DOHH2 (cell line): ENCODE data around the gene SYTL2.

ENCODE experiments used
- H3F3A ChIP-seq: fragments of 200-600 bp; sonication (generic), shearing (Covaris generic); 2 replicates; pipeline ENCODE4 v1.6.0; 2016; ENCODE audit warnings: antibody characterized with exemption, mild to moderate bottlenecking; ENCODE audit not compliant: control insufficient read depth, insufficient read depth
- H3K27ac ChIP-seq: fragments of 200-600 bp; sonication (generic); 2 replicates; pipeline ENCODE4 v1.5.1; 2014; ENCODE audit warnings: low read depth, mild to moderate bottlenecking, low read length, moderate library complexity
- H3K27me3 ChIP-seq: fragments of 200-600 bp; sonication (generic); 2 replicates; pipeline ENCODE4 v1.6.1; 2014; ENCODE audit warnings: mild to moderate bottlenecking, low read length, mixed read lengths; ENCODE audit not compliant: control insufficient read depth
- H3K36me3 ChIP-seq: fragments of 200-600 bp; sonication (generic); 2 replicates; pipeline ENCODE4 v1.6.1; 2014; ENCODE audit warnings: mild to moderate bottlenecking, low read length, moderate library complexity, mixed read lengths; ENCODE audit not compliant: control insufficient read depth
- H3K4me1 ChIP-seq: fragments of 200-600 bp; sonication (generic); 2 replicates; pipeline ENCODE4 v1.6.1; 2014; ENCODE audit warnings: mild to moderate bottlenecking, low read length, mixed read lengths; ENCODE audit not compliant: control insufficient read depth
- H3K4me2 ChIP-seq: fragments of 200-600 bp; sonication (generic); 2 replicates; pipeline ENCODE4 v1.6.0; 2014; ENCODE audit warnings: mild to moderate bottlenecking, low read length, moderate library complexity
- H3K4me3 ChIP-seq: fragments of 200-600 bp; sonication (generic); 2 replicates; pipeline ENCODE4 v1.5.1; 2014; ENCODE audit warnings: mild to moderate bottlenecking, low read length, mixed read lengths
- H3K79me2 ChIP-seq: fragments of 200-600 bp; sonication (generic); 2 replicates; pipeline ENCODE4 v1.6.1; 2014; ENCODE audit warnings: mild to moderate bottlenecking, low read length, mixed read lengths; ENCODE audit not compliant: control insufficient read depth
- H3K9me2 ChIP-seq: fragments of 200-600 bp; sonication (generic); replicated peaks from 2 replicates; pipeline ENCODE4 v1.6.1; 2014; ENCODE audit warnings: mild to moderate bottlenecking, low read length, mixed read lengths; ENCODE audit not compliant: control insufficient read depth
- H3K9me3 ChIP-seq: fragments of 200-600 bp; sonication (generic); 2 replicates; pipeline ENCODE4 v1.6.1; 2014; ENCODE audit warnings: antibody characterized with exemption, low read length, mixed read lengths; ENCODE audit not compliant: control insufficient read depth, insufficient read depth
- H4K20me1 ChIP-seq: fragments of 200-600 bp; sonication (generic); 2 replicates; pipeline ENCODE4 v1.6.0; 2014; ENCODE audit warnings: low read depth, mild to moderate bottlenecking, antibody characterized with exemption, low read length, moderate library complexity; ENCODE audit not compliant: control insufficient read depth, insufficient read depth
- CTCF ChIP-seq: fragments of 200-600 bp; sonication (generic); IDR thresholded peaks from one replicate; pipeline ENCODE4 v1.5.1; 2014; ENCODE audit warnings: antibody characterized with exemption, mild to moderate bottlenecking, low read depth, low read length; ENCODE audit not compliant: poor library complexity, severe bottlenecking
- EZH2phosphoT487 ChIP-seq: fragments of 200-600 bp; sonication (generic); IDR thresholded peaks from 2 replicates; pipeline ENCODE4 v1.6.1; 2017; ENCODE audit warnings: borderline replicate concordance, mild to moderate bottlenecking, antibody characterized with exemption, low read length, moderate library complexity, mixed read lengths

Gene SYTL2

GRCh38 chr11:85848556-85848955 lies 37.6 kb upstream of the SYTL2 start:
- Histone ChIP-seq H3K4me1 (no peaks in the 10 kb centered on the region), H3F3A (0 out of 2 replicates have a peak, but pooled peaks cover 4% of the 10 kb centered on the region), H3K4me3 (no peak overlapping the region), H3K27me3 (no peaks in the 10 kb centered on the region), H3K4me2 (no peak overlapping the region), H3K9me2 (no peaks in the 10 kb centered on the region), H4K20me1 (no peaks in the 10 kb centered on the region), H3K79me2 (no peaks in the 10 kb centered on the region), H3K36me3 (no peaks in the 10 kb centered on the region), H3K27ac (no peak overlapping the region), H3K9me3 (no peaks in the 10 kb centered on the region)
- TF ChIP-seq EZH2phosphoT487 = no peak
- TF ChIP-seq CTCF = no peak

DNA sequence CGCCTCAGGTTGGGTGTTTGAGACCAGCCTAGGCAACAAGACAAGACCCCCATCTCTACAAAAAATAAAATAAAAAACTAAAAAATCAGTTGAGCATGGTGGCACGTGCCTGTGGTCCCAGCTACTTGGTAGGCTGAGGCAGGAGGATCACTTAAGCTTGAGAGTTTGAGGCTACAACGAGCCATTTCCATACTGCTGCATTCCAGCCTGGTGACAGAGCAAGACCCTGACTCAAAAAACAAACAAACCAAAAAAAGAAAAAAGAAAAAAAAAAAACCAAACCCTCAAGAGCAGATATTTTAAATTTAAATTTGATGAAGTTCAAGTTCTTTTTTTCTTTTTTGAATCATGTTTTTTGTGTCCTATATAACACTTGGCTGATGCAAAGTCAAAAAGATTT lies 37.1 kb upstream of the SYTL2 start:
- no peaks in the 10 kb centered on the region for H3K27me3 ChIP-seq
- no peak for TF ChIP-seq CTCF
- TF ChIP-seq EZH2phosphoT487 = no peak
- H3K36me3 ChIP-seq = no peaks in the 10 kb centered on the region
- no peaks in the 10 kb centered on the region for H3K9me3 ChIP-seq
- no peak overlapping the region for H3K4me3 ChIP-seq
- H3K4me2 ChIP-seq = no peak overlapping the region
- H3K27ac ChIP-seq = no peak overlapping the region
- H3K4me1 ChIP-seq = no peaks in the 10 kb centered on the region
- H3F3A ChIP-seq = 0 out of 2 replicates have a peak, but pooled peaks cover 4% of the 10 kb centered on the region
- H3K79me2 ChIP-seq = no peaks in the 10 kb centered on the region
- no peaks in the 10 kb centered on the region for H4K20me1 ChIP-seq
- no peaks in the 10 kb centered on the region for H3K9me2 ChIP-seq

DNA sequence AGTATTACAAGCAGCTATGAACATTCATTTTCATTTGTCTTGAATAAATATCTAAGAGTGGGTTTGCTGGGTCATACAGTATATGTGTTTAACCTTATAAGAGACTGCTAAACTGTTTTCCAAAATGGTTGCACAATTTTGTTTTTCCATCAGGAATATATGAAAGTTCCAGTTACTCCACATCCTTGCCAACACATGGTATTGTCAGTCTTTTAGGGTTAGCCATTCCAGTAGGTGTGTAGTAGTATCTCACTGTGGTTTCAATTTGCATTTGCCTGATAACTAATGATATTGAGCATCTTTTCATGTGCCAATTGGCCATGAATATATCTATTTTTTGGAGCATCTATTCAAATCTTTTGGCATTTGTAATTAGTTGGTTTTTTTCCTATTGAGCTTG lies 36.5 kb upstream of the SYTL2 start:
- no peak overlapping the region for H3K27ac ChIP-seq
- H3K9me2 ChIP-seq = no peaks in the 10 kb centered on the region
- no peaks in the 10 kb centered on the region for H3K9me3 ChIP-seq
- H4K20me1 ChIP-seq = no peaks in the 10 kb centered on the region
- no peaks in the 10 kb centered on the region for H3K79me2 ChIP-seq
- no peak overlapping the region for H3K4me2 ChIP-seq
- TF ChIP-seq EZH2phosphoT487 (no peak), CTCF (no peak)
- 0 out of 2 replicates have a peak, but pooled peaks cover 4% of the 10 kb centered on the region for H3F3A ChIP-seq
- no peaks in the 10 kb centered on the region for H3K27me3 ChIP-seq
- H3K36me3 ChIP-seq = no peaks in the 10 kb centered on the region
- H3K4me1 ChIP-seq = no peaks in the 10 kb centered on the region
- H3K4me3 ChIP-seq = no peak overlapping the region

GRCh38 chr11:85845124-85845631 lies 34.2 kb upstream of the SYTL2 start:
- H4K20me1 ChIP-seq = no peaks in the 10 kb centered on the region
- no peaks in the 10 kb centered on the region for H3K9me3 ChIP-seq
- H3K27ac ChIP-seq = no peak overlapping the region
- no peak for TF ChIP-seq EZH2phosphoT487
- TF ChIP-seq CTCF = no peak
- no peaks in the 10 kb centered on the region for H3K9me2 ChIP-seq
- no peaks in the 10 kb centered on the region for H3K36me3 ChIP-seq
- H3K4me2 ChIP-seq = no peak overlapping the region
- H3K79me2 ChIP-seq = no peaks in the 10 kb centered on the region
- H3K4me1 ChIP-seq = no peaks in the 10 kb centered on the region
- no peaks in the 10 kb centered on the region for H3K27me3 ChIP-seq
- H3K4me3 ChIP-seq = no peak overlapping the region
- H3F3A ChIP-seq = no peaks in the 10 kb centered on the region
